DND-41 (cell line): ENCODE measurements around the gene TMEM92.

Source experiments
- EZH2 ChIP-seq: IDR thresholded peaks from 3 replicates; pipeline ENCODE4 v1.6.1; 2012; ENCODE audit warnings: borderline replicate concordance, low read depth, mild to moderate bottlenecking, moderate library complexity, low read length, inconsistent platforms; ENCODE audit not compliant: severe bottlenecking
- TF ChIP-seq, protein P1 (sequence below): IDR thresholded peaks from 2 replicates; pipeline ENCODE4 v1.5.1; 2012; ENCODE audit warnings: borderline replicate concordance, low read length, moderate library complexity, mild to moderate bottlenecking; ENCODE audit not compliant: poor library complexity, severe bottlenecking; ENCODE audit errors: extremely low read depth

DNA sequence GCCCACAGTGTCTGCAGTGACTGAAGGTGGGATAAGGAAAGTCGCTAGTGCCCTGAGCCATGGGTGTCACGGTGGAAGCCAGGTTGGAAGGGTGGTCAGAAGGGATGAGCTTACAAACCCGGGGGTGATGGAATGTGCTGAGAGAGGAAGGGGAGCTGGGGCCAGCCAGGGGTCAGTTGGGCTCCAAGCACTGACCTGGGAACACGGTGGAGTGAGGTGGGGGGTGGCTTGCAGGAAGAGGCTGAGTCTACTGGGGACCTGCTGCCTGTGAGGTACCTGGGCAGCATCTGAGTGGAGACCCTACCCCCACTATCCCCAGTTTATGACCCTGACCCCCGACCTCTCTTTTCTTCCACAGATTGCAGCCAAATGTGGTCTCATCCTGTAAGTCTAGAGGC lies 3.1 kb downstream of the TMEM92 start:
- TF ChIP-seq, protein P1, sequence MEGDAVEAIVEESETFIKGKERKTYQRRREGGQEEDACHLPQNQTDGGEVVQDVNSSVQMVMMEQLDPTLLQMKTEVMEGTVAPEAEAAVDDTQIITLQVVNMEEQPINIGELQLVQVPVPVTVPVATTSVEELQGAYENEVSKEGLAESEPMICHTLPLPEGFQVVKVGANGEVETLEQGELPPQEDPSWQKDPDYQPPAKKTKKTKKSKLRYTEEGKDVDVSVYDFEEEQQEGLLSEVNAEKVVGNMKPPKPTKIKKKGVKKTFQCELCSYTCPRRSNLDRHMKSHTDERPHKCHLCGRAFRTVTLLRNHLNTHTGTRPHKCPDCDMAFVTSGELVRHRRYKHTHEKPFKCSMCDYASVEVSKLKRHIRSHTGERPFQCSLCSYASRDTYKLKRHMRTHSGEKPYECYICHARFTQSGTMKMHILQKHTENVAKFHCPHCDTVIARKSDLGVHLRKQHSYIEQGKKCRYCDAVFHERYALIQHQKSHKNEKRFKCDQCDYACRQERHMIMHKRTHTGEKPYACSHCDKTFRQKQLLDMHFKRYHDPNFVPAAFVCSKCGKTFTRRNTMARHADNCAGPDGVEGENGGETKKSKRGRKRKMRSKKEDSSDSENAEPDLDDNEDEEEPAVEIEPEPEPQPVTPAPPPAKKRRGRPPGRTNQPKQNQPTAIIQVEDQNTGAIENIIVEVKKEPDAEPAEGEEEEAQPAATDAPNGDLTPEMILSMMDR, result no peak
- no peak for TF ChIP-seq EZH2
